ENCODE results near the gene CCDC181.

- TF ChIP-seq EZH2 (IDR thresholded peaks at IDR 0.05) = no peak
- TF ChIP-seq FOXP2 (optimal IDR thresholded peaks at IDR 0.05; ENCODE audit: control extremely low read depth, extremely low read length, insufficient read depth) = no peak
- no peak for TF ChIP-seq POLR2AphosphoS5 (IDR thresholded peaks at IDR 0.05; ENCODE audit: borderline replicate concordance, low read depth, low read length)
These were observed 66.0 kb downstream of the CCDC181 start for GRCh38 chr1:169361281-169361680.
